Measurements from ENCODE around the gene GNAS. TPM values are rescaled to one million over a fixed set of nuclear protein-coding genes. Genes with fewer than 3 reads are reported as not detected.

The GNAS gene
- total RNA-seq = 1,201 TPM

DNA sequence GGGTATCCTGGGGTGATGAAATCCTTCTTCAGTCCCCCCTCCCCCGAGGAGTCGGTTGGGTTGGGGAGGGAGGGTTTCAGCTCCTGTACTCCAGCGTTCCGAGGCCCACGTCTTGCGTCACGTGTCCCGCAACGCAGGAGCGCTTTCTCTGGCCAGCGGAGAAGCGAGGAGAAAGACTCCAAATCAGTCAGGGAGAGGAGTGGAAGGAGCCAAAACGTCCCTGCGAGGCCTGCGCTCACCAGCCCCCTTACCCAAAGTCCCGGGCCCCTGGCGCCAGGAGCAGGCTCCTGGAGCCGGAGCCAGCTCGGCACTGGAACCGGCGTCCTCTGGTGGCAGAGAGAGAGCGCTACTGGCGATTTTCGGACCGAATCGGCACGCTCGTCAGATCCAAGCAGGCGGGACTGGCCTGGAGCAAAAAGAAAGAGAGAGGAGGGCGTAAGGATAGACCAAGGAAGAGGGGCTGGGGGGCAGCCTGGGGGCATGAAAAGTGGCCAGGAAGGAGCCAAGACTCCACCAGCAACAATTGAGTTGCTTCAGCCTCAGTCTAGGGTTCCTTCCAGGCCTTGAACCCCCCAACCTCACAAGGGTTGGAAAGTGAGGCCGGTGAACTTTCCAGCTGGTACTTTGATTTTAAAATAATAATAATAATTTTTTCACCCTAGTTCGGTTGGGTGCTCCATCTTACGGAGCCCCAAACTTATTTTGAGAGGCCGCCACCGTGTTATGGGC, at the start of gene GNAS:
TSS of gene GNAS (plus strand) at position 174 of the 729 bp plus-strand sequence.

DNA sequence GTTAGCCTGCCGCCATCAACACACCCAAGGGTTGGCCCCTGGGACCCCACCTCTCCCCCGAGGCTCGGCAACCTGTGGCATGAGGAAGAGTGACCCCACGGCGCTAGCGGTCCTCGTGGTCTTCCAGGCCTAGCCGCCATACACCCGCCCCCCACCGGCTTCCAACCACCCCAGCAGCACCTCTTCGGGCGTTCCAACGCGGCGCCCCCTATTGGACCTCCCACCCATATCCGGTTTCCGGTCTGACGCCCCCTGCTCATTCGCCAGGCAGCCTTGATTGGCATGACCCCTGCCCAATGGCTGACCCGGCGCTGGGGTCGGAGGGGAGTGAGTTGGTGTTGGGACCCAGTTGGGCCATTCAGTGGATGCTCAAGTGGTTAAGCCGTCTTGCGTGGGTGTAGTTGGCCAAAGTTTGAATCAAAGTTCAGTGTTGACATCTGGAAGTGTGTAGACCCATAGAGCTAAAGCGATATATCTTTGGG, 1.8 kb upstream of the GNAS start, which contains the start of gene GNAS-AS1:
TSS of gene GNAS-AS1 (minus strand) at position 210 of the 482 bp plus-strand sequence.

Small RNA genes within 50 kb of the gene (small RNA-seq; reads per million reads assigned to genes)
- gene MIR298 (ENCODE audit: low replicate concordance) (not detected), gene RF02127 (ENCODE audit: low replicate concordance) (not detected), gene RF02128 (ENCODE audit: low replicate concordance) (not detected), gene RF02130 (ENCODE audit: low replicate concordance) (not detected), gene RF02131 (ENCODE audit: low replicate concordance) (not detected)

Other genes with a start within 250 kb of the GNAS start
- gene STX16, start 201.4 kb upstream of the GNAS start, total RNA-seq = 62.2 TPM
- 41.1 TPM for gene NPEPL1, start 159.9 kb upstream of the GNAS start, total RNA-seq
- 2.6 TPM for gene GNAS-AS1, start 1.8 kb upstream of the GNAS start, total RNA-seq
- gene NELFCD, start 128.5 kb downstream of the GNAS start, total RNA-seq = 79.3 TPM
- gene CTSZ, start 154.5 kb downstream of the GNAS start, total RNA-seq = 90.0 TPM
- 5.8 TPM for gene TUBB1, start 166.7 kb downstream of the GNAS start, total RNA-seq
- gene ATP5F1E, start 179.6 kb downstream of the GNAS start, total RNA-seq = 27.4 TPM
- 53.0 TPM for gene PRELID3B, start 190.1 kb downstream of the GNAS start, total RNA-seq